GM18873 (cell line): ENCODE measurements around the gene GALNS.
"Not testable (repeated sequence)": the region's sequence is repeated elsewhere in the genome, so short reads cannot be mapped to it uniquely, and the experiment has no call there.

Experiments used
- ATAC-seq: cut with Tn5 transposase; IDR thresholded peaks from one replicate; pipeline ENCODE4 v1.9.1; 2021; ENCODE audit warnings: mild to moderate bottlenecking, moderate library complexity, moderate number of reproducible peaks; ENCODE audit not compliant: unreplicated experiment, low FRiP score

Gene GALNS

GRCh38 chr16:88774544-88775393 is 82.0 kb downstream of the GALNS start:
- no peak for ATAC-seq

DNA sequence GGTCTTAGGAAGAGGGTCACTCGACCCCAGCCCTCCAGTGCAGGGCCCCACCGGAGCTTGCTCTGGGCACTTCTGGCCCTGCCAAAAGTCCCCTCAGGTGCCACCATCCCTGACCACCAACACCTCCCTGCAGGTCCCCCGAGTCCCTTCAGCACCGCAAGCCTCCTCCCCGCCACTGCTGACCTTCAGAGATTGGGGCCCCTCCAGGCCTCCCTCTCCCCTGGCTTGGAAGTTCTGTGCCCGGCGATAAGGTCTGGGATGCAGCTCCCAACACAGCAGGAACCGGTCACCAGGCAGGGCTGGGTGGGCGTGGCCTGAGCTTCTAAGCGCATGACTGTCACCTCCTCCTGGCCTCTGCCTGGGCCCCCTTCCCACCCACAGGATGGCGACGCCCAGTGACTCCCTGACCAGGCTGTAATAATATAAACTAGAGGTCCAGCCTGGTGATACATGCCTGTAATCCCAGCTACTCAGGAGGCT is 82.9 kb downstream of the GALNS start:
- ATAC-seq: no peak

GRCh38 chr16:88772871-88773811 is 83.6 kb downstream of the GALNS start:
- ATAC-seq: no peak

- not testable (repeated sequence) for ATAC-seq
These were observed 85.0 kb downstream of the GALNS start for GRCh38 chr16:88771781-88772180.

- ATAC-seq: no peak
These were observed 85.4 kb downstream of the GALNS start for GRCh38 chr16:88771294-88771772.

DNA sequence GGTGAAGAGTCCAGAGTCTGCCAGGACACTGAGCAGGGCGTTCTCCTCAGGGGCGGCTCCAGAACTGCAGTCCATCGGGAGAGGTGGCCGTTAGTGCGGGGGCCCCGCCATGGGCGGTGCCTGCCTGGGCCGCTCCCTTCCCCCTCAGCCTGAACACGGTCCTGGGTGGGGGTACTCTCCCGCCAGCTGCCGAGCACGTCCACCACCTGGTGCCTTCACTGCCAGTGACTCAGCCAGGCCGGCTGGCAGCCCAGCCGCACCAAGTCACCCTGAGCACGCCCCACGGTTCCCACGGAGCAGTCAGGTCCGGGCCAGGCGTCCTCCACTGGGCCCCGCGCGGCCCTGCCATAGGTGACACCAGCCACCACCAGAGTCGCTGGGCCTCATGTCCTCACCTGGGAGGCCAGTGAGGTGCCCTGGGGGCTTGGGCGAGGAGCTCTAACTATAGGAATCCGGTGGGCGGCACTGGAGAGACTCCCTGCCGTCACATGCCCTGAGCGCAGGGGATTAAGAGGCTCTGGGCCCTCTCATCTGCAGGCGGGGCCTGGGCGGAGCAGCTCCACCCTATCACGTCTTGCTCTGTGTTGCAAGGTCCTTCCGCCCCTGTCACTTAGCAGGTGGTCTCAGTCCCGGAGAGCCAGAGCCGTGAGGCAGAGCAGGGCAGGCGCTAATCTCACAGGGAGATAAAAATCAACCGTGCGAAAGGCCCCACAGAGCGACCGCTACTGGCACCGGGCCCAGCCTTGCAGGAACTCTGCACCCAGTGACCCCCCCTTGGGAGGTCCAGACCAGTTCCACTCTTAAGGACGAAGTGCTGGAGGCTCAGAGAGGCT is 86.1 kb downstream of the GALNS start:
- no peak for ATAC-seq

GRCh38 chr16:88769617-88770460 is 86.9 kb downstream of the GALNS start:
- no peak for ATAC-seq

GRCh38 chr16:88768071-88768783 is 88.5 kb downstream of the GALNS start:
- ATAC-seq: no peak

DNA sequence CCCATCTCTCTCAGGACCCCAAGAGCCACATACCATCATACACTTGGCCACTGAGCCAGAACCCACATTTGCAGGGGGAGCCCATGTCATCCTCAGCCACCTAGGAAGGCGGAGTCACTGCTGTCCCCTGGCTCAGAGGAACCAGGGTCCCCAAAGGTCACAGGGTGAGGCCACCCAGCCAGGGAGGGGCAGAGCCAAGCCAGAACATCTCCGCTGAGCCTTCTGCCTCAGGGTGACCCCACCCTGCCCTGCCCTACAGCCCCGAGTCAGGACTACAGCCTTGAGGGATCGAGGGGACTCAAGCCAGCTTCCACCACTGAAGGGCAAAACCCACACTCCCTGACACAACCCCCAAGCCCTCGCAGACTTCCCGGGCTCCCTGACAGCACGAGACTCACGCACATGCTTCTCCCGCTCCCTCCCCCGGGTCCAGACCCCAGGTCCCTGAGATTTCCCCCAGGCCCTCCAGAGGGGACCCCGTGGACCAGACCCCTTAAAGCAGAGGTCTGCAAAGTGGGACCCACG is 89.1 kb downstream of the GALNS start:
- no peak for ATAC-seq

DNA sequence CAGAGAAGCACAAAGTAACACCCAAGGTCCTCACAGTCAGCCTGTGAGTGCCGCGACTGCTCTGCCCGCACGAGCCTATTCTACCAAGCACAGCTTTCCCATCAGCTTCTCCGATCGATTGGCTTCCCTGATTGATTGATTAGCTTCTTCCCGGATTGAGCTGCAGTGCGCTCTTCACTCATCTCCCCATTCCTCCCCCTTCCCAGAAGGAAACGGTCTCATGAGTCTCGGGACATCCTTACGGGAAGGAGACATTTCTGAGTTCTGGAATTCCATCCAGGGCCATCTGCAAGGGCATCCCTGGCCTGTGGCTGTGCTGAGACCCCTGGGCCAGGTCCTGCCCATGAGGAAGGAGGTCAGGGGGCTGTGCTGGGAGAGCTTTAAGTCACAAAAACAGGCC is 89.8 kb downstream of the GALNS start:
- no peak for ATAC-seq

DNA sequence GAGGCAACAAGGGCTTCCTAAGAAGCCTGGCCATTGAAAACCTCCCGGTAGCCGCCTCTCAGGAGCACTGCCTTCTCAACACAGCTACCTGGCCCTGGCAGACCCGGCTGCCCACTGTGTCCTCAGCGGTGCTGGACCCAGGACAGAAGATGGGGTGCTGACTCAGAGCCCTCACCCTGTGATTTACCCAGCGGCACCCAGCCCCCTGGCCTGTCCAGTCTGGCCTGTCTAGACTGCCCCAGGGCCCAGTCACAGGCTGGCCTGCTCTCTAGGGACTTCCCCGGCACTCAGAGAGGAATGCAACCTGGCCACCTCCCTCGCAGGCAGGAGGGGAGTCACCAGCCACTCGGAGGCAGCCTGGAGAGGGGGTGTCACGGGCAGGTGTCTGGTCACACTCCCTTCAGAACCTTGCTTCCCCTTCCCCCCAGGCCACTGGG is 91.8 kb downstream of the GALNS start:
- no peak for ATAC-seq

DNA sequence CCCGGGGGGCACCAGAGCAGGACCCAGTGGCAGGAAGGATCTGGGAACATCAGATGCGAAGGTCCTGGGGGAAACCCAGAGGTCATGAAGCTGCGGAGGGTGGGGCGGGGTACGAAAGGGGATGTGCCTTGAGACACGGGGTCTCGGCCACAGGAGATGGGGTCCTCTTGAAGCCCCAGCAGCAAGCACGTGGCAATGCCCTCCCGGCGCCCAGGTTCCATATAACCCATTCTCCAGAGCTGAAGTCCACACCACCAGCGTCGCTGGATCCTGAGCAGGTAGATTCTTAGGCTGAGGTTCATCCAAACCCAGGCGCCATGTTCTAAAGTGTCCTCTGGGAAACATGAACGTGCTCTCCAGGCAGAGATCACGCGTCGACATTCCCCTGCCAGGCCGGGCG is 92.7 kb downstream of the GALNS start:
- ATAC-seq: no peak
